ENCODE data around the gene C10orf67. TPM values are rescaled to one million over a fixed set of nuclear protein-coding genes. Genes with fewer than 3 reads are reported as not detected.

Gene C10orf67
- total and polyA plus RNA-seq, 2 donors (not counting 1 experiment from before 2014, with no cell fraction given), result not detected

DNA sequence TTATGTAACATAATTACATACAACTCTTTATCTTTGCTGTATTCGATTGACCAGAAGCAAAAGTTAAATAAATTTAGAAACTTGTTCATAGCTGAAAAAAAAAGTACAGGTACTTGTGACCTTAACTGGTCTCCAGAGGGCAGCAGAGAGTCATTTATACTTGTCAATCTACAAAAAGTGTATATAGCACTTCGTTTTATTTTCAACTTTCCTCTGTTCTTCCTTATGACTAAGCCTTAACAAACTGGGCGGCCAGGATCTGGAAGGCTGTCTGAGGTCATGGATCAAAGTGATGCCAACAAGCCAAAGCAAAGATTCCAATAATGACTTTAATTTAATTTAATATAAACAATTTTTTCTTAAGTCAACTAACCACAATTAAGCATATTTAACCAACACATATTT is 29.8 kb downstream of the C10orf67 start:
- no peaks in the 10 kb centered on the region for H3K36me3 ChIP-seq (replicated peaks in 1 of 2; ENCODE audit: control extremely low read depth in 1 of 2, control insufficient read depth in 1 of 2, extremely low read depth in 1 of 2, insufficient read depth in 2 of 2, low read length in 1 of 2)
- peak; percentile 56 for ATAC-seq (ENCODE audit: low read depth)
- ChIA-PET CTCF (interaction anchor here (0.6 to 12.2 kb wide), 46 partner anchors 8 to 1242 kb away, joined by 3 to 450 read pairs (median 4); no protein-coding TSS in a partner anchor), POLR2A (interaction anchor here (1.2 kb wide), 1 partner anchor 127 kb away, joined by 3 read pairs; no protein-coding TSS in a partner anchor)
- DNase-seq, result peak; percentile 79
- H4K20me1 ChIP-seq (ENCODE audit: control insufficient read depth, insufficient read depth, low read length, poor library complexity, severe bottlenecking), result no peaks in the 10 kb centered on the region
- H3K79me2 ChIP-seq (ENCODE audit: control insufficient read depth, insufficient read depth, low read length), result no peaks in the 10 kb centered on the region
- H2AFZ ChIP-seq (ENCODE audit: insufficient read depth, low read depth, low read length, poor library complexity, severe bottlenecking), result no peak overlapping the region
- peaks cover 0 to 3% (median 0%) of the 10 kb centered on the region in 4 experiments for H3K27me3 ChIP-seq (replicated peaks in 1 of 4; ENCODE audit: control extremely low read depth in 1 of 4, control insufficient read depth in 3 of 4, insufficient read depth in 4 of 4, low read length in 3 of 4)
- Mint-ChIP-seq H3K4me3 (no peak overlapping the region), H3K27ac (no peak overlapping the region), H3K4me1 (no peaks in the 10 kb centered on the region), H3K27me3 (peaks cover 10% of the 10 kb centered on the region), H3K9me3 (ENCODE audit: insufficient read depth) (no peaks in the 10 kb centered on the region)
- no peak overlapping the region for H3K27ac ChIP-seq (ENCODE audit: low read length in 2 of 2)
- H3K9me3 ChIP-seq (ENCODE audit: control extremely low read depth in 1 of 3, control insufficient read depth in 2 of 3, insufficient read depth in 1 of 3, low read length in 2 of 3), result peaks cover 0 to 18% (median 5%) of the 10 kb centered on the region in 3 donors
- intact Hi-C loops (cut with micrococcal nuclease), result loop anchor here (1.0 kb wide), 3 partner anchors 157 to 215 kb away; no protein-coding TSS in a partner anchor
- WGBS (ENCODE audit: insufficient coverage), result 0% methylated on average over 1 of the region's 3 CpGs
- H3K4me1 ChIP-seq (ENCODE audit: control insufficient read depth in 2 of 2, insufficient read depth in 2 of 2, low read length in 2 of 2), result no peaks in the 10 kb centered on the region
- H3K4me2 ChIP-seq (replicated peaks; ENCODE audit: low read depth, low read length, poor library complexity, severe bottlenecking), result no peak overlapping the region
- H3K9ac ChIP-seq (ENCODE audit: low read length), result no peak overlapping the region
- no peak overlapping the region for H3K4me3 ChIP-seq (ENCODE audit: control extremely low read depth in 1 of 5, extremely low read depth in 1 of 5, insufficient read depth in 1 of 5, low read depth in 2 of 5, low read length in 4 of 5)
- no peak for TF ChIP-seq EZH2 (IDR thresholded peaks at IDR 0.05; ENCODE audit: borderline replicate concordance, insufficient read depth, low read depth, low read length, poor library complexity, severe bottlenecking)
- TF ChIP-seq, protein P1, sequence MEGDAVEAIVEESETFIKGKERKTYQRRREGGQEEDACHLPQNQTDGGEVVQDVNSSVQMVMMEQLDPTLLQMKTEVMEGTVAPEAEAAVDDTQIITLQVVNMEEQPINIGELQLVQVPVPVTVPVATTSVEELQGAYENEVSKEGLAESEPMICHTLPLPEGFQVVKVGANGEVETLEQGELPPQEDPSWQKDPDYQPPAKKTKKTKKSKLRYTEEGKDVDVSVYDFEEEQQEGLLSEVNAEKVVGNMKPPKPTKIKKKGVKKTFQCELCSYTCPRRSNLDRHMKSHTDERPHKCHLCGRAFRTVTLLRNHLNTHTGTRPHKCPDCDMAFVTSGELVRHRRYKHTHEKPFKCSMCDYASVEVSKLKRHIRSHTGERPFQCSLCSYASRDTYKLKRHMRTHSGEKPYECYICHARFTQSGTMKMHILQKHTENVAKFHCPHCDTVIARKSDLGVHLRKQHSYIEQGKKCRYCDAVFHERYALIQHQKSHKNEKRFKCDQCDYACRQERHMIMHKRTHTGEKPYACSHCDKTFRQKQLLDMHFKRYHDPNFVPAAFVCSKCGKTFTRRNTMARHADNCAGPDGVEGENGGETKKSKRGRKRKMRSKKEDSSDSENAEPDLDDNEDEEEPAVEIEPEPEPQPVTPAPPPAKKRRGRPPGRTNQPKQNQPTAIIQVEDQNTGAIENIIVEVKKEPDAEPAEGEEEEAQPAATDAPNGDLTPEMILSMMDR (IDR thresholded peaks at IDR 0.05), result peak; percentile 92

DNA sequence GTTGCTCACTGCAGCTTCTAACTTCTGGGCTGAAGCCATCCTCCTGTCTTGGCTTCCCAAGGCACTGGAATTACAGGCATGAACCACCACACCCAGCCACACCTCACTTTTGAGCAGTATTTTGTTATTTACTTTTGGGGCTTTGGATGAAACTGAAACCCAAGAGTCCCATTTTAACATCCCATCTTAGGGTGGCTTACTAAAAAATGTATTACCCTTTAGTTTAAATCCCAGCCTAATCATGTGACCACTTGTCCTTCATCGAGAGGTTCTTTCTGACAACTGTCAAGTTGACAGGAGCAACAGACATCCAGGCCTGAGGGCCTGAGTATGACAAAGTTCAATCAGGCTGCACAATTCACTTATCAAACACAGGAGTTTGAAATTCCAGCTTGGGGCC is 33.6 kb downstream of the C10orf67 start:
- Histone ChIP-seq H3K27me3 (replicated peaks in 1 of 4; ENCODE audit: control extremely low read depth in 1 of 4, control insufficient read depth in 3 of 4, insufficient read depth in 4 of 4, low read length in 3 of 4) (peaks cover 0 to 3% (median 0%) of the 10 kb centered on the region in 4 experiments), H3K9ac (ENCODE audit: low read length) (no peak overlapping the region), H3K4me3 (ENCODE audit: control extremely low read depth in 1 of 5, extremely low read depth in 1 of 5, insufficient read depth in 1 of 5, low read depth in 2 of 5, low read length in 4 of 5) (no peak overlapping the region), H3K4me1 (ENCODE audit: control insufficient read depth in 2 of 2, insufficient read depth in 2 of 2, low read length in 2 of 2) (no peaks in the 10 kb centered on the region), H4K20me1 (ENCODE audit: control insufficient read depth, insufficient read depth, low read length, poor library complexity, severe bottlenecking) (no peaks in the 10 kb centered on the region), H3K79me2 (ENCODE audit: control insufficient read depth, insufficient read depth, low read length) (no peaks in the 10 kb centered on the region), H3K27ac (ENCODE audit: low read length in 2 of 2) (no peak overlapping the region), H3K9me3 (ENCODE audit: control extremely low read depth in 1 of 3, control insufficient read depth in 2 of 3, insufficient read depth in 1 of 3, low read length in 2 of 3) (peaks cover 0 to 4% (median 0%) of the 10 kb centered on the region in 3 donors), H3K4me2 (replicated peaks; ENCODE audit: low read depth, low read length, poor library complexity, severe bottlenecking) (no peak overlapping the region), H2AFZ (ENCODE audit: insufficient read depth, low read depth, low read length, poor library complexity, severe bottlenecking) (no peak overlapping the region), H3K36me3 (replicated peaks in 1 of 2; ENCODE audit: control extremely low read depth in 1 of 2, control insufficient read depth in 1 of 2, extremely low read depth in 1 of 2, insufficient read depth in 2 of 2, low read length in 1 of 2) (no peaks in the 10 kb centered on the region)
- POLR2A ChIA-PET, result no interaction called here
- intact Hi-C loops (cut with micrococcal nuclease), result no loop called here
- no peak overlapping the region for H3K27ac Mint-ChIP-seq
- DNase-seq, result no peak
- no peaks in the 10 kb centered on the region for H3K9me3 Mint-ChIP-seq (ENCODE audit: insufficient read depth)
- no peaks in the 10 kb centered on the region for H3K4me1 Mint-ChIP-seq
- H3K4me3 Mint-ChIP-seq, result no peak overlapping the region
- no peak for ATAC-seq (ENCODE audit: low read depth)
- H3K27me3 Mint-ChIP-seq, result peaks cover 14% of the 10 kb centered on the region
- WGBS (ENCODE audit: insufficient coverage), result 89% methylated on average over 1 of the region's 1 CpG
- CTCF ChIA-PET, result interaction anchor here (1.1 to 12.2 kb wide), 3 partner anchors 10 to 391 kb away, joined by 3 to 450 read pairs (median 3); no protein-coding TSS in a partner anchor
- no peak for TF ChIP-seq EZH2 (IDR thresholded peaks at IDR 0.05; ENCODE audit: borderline replicate concordance, insufficient read depth, low read depth, low read length, poor library complexity, severe bottlenecking)
- TF ChIP-seq, protein P1 (IDR thresholded peaks at IDR 0.05), result no peak
